Measurements from ENCODE around the gene SLAMF6.

Gene SLAMF6

DNA sequence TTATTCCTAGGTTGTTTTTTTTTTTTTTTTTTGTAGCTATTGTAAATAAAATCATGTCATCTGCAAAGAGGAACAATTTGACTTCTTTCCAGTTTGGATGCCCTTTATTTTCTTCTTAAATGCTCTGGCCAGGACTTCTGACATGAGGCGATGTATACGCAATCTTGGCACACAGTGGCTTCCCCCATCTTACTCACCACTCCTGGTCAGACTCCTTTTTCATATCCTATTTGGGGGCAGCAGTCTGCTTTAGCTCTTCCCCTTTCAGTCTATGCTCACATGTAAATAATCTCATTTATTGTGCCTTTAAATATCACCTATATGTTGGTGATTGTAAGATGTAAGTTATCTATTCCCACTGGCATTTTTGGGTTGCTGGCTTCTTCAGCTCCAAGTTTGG, 56.1 kb downstream of the SLAMF6 start:
- DNase-seq = no peak

DNA sequence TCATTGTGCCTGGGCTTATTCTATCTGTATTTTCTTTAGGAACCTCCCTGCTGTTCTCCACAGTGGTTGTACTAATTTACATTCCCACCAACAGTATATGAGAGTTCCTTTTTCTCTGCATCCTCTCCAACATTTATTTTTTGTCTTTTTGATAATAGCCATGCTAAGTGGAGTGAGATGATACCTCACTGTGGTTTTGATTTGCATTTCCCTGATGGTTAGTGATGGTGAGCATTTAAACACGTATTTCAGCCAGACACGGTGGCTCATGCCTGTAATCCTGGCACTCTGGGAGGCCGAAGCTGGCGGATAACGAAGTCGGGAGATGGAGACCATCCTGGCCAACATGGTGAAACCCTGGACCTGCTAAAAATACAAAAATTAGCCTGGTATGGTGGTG, 57.9 kb downstream of the SLAMF6 start:
- peak; percentile 10 for DNase-seq

DNA sequence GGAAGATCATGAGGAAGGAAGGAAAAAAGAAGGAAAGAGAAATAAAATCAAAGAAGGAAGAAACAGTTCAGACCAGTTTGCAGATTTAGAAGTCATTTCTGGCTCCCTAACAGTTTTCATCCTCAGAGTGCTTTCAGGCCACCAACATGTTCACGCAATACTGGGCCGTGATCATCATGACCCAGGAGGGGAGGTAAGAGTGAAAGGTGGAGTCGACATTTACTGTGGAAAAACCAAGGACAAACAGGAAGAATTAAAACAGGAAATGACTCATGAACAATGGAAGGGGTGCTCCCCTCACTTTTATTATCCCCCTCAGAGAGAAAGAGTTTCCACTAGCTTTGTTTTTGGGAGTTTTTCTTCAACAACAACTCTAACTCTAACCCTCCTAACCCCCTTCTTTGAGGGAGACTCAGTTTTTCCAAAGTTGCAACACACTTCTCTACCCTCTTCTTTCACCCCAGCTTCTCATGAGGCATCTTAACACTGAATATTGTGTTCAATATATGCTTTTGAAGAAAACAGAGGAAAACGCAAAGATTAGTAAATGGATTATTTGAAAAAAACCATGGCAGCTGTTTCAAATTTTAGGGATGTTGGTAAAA, 62.3 kb downstream of the SLAMF6 start:
- no peak for DNase-seq

DNA sequence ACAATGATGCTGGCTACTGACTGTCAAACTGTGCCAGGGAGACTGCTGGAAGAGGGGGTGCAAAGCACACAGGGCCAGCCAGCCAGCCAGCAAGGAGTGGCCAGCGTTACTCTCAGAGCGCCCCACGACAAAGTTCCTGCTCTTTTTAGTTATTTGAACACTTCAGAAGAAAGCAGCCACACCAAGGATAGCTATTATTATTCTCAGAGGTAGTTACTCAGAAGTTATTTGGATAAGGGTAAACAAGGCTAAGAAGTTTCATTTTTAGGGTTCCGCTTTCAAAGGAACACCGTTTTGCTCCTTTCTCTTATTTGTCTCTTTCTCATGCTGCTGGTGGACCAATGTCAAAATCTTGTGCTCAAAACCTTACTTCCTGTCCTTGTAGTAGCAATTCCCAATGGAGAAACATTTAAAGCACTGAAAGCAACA, 62.8 kb downstream of the SLAMF6 start:
- no peak for DNase-seq

DNA sequence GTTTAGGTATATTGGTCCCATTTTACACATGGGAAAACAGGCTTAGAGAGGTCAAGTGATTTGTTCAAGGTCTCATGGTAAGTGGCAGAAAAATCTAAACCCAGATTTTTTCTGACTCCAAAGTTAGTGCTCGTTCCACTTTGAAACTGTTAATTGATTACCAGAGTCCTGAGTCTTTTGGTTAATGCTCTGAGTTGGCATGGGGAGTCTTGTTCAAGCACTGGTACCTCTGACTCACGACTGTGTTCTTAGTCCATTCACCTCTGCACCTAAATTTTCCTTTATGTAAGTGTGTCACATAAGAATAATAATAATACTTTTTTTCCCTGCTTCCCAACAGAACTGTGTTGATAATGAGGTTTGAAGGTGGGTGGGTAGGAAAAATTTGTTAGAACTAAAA, 63.4 kb downstream of the SLAMF6 start:
- no peak for DNase-seq

DNA sequence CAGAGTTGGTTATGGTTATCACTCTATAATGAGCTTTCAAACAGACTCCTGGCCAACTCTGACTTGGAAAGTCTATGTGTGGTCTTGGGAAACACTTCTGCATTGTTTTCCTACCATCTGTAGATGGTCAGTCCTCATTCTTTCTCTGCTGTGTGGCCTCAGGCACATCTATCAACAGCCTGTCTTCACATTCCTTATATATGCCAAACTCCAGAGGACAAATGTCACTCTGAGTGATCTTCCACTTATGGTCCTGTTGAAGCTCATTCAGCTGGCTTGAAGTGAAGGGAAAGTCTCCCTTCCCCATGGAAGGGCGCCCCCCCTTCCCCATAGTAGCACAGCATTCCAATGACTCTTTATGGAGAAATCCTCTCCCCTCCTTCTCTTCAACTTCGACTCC, 64.0 kb downstream of the SLAMF6 start:
- peak; percentile 60 for DNase-seq

DNA sequence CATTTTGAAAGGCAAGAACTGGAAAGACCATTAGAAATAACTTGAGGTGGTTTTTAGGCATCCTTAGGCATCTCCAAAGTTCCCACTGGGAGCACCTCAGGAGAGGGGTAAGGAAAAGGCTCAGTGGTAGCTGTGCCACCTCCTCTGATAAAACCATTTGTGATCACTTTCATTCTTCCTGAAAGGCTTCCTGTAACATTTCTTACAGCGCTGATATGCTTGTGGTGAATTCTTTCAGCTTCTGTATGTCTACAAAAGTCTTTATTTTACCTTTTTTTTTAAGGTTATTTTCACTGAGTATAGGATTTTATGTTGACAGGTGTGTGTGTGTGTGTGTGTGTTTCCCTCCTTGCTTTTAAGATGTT, 67.9 kb downstream of the SLAMF6 start:
- no peak for DNase-seq

DNA sequence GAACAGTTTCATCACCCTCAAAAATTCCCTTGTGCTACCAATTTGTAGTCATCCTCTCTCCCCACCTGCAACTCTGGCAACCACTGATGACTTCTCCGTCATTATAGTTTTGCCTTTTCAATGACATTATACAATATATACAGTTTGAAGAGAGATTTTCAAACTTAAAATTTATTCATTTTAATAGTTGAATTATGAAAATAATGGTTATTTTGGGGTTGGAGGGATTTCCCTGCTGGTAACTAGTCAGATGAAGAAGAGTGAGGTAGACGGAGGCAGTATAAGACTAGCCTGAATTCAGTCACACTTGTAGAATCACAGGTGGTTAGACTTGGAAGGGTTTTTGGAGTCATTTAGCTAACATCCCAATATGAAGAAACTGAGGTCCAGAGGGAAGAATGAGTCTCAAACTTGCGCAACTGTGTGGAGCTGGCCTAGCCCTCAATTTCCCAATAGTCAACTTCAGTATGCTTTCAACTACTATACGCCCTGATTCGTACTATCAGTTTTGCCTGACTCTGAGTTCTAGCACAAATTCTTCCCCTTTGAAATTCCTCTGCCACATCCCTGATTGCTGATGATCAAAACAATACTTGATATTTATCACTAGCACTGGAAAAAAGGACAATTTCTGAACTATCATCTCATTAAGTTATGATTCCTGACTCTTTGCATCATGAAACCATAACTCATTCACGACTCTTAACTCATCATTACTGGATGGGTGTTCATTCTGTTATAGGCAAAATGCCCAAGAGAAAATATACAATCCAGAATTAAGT, 68.5 kb downstream of the SLAMF6 start:
- no peak for DNase-seq

DNA sequence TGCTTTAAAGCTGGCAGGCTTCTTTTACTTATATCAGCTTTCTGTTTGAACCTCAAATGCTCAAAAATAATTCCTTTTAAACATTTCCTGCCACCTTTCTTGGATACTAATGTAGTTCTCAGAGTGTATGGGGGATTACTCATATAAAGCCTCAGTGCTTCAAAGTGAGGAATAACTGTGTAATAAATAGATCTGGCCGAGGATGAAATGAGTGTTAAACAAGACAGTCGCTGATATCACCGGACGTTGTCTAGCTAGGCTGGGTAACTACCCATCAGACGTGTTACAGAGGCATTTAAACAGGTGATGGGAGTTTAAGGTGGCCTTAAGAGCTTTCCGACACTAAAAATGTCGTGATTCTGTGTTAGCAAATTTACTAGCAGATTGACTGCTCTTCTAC, 69.6 kb downstream of the SLAMF6 start:
- no peak for DNase-seq

DNA sequence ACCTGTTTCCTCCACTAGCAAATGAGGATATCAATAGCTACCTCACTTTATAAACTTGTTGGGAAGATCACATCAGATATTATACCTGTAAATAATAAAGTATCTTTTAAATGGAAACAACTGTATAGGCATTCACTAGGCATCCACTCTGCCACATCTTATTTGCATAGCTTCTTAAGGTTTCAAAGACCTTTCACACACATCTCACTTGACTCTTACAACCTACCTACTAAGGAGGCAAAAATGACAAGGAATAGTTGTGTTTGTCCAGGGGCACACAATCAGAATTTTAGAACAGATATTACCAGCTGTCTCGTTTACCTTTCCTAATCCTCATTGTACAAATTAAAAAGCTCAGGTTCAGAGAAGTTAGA, 71.2 kb downstream of the SLAMF6 start:
- no peak for DNase-seq

DNA sequence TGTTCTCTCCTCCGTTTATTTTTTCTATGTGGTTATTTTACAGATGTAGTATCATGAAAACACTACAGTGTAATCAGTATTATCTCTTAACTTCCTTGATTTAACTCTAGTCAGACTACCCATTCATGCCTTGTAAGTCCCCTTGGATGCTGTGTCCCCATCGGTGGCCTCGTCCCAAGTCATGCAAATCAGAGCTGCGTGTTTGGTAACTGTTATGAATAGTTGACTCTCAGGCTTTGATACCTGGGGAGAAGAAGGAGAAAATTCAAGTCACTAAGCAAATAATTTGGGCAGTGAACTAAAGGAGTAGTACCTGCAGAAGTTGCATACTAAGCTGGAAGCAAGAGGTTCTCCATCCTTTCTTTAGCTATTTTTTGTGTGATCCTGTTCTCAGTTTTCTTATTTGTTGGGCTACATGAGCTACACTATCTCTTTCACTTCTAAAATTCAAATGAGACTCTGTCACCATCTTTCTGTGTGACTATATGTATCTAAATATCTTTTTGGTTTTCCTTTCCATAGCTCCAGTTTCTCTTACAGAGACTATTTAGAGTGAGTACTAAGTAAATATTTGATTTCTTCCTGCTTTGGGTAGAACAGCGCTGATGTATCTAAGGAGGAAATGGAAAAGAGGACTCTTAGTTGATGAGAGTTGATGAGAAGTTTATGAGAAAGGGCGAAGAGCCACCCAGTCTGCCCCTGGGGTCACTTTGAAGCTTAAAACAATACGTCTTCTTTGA, 71.8 kb downstream of the SLAMF6 start:
- no peak for DNase-seq

DNA sequence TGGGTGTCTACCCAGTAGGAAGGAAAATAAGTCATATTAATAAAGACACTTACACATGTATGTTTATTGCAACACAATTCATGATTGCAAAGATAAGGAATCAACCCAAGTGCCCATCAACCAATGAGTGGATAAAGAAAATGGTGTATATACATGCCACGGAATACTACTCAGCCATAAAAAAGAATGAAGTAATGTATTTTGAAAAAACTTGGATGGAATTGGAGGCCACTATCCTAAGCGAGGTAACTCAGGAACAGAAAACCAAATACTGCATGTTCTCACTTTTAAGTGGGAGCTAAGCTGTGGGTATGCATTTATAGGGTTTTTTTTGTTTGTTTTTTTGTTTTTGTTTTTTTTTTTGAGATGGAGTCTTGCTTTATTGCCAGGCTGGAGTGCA, 73.6 kb downstream of the SLAMF6 start:
- DNase-seq = no peak

DNA sequence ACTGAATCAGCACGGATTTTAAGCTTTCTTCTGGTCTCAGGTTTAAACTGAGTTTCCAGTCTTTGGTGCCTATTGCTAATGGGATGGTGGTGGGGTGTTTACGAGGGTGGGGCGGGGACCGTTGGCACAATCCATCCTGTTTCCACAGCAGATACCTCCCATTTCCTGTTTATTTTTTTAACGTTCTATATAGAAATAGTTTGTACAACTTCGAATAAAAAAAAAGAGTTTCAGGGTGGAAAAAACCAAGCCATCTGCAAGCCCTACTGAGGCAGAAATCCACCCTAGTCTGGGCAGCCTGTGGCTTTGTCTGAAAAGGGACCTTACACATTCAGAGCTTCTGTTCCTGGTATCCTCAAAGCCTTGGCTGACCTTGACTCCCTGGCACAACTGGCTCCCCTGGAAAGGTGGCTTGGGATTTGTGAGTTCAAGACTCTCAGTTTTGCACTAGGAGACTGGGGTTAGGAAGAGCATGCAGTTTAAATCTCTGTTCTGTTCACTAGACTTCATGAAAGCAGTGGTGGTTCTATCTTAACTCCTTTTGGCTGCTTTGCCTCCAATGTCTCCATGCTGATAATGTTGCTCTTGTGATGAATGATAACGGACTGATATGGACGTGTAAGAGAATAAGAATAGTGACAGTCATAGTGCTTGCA, 76.0 kb downstream of the SLAMF6 start:
- no peak for DNase-seq

DNA sequence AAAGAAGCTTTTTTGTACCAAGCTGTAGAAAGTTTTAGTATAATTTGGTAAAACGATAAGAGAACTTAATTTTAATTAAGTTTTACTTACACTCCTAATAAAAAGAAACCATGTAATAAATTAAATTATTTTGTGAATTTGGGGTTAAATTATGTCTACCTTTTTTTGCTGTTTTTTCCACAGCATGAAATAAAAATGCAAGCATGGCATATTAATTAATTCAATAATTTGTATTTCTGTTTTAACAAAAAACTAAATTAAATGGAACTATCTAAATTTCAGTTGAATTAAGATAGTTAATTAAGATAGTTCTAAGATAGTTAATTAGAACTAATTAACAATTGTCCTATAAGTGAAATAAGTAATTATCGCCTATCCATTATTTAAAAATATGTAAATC, 83.3 kb downstream of the SLAMF6 start:
- no peak for DNase-seq

DNA sequence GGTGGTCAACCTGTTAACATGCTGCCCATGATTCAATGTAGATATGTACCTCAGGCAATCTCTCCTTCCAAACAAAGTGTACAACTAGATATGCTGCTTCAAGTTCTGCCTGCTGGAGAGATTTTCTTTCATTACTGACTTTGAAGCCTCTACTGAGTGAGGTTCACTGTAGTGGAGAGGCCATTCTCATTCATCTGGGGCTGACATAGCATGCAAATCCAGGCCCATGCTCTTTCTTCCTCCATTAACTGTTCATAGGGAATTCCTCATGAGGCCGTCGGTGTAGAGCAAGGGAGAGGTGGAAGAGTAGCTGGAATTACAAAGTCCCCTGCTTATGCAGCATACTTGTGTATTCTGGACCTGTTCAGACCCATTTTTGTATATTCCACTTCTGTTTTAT, 84.1 kb downstream of the SLAMF6 start:
- DNase-seq = no peak

DNA sequence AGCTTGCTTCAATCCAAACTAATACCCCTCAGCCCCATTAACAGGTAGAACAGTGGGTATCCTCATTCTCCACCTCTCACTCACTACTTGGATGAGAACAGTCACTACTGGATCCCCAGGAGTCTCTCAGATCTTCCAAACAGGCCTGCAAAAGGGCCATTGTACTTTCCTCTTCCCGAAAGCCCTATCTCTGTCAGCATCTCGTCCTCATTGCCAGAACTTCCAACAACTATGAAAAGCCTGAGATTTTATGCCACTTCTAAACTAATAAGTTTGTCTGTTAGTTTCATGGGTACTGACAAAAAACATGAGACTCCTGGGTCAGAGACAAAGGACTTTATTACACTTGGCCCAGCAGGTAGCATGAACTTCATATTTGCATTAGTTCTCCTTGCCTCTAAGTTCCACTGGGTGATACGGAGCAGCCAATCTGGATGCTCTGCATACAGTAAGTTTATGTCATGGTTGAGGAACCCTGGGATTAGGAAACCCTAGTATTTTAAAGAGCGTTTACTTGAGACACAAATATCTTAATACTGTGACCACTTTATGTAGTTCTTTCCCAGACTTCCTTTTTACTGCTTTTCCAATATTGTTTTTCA, 84.6 kb downstream of the SLAMF6 start:
- DNase-seq = no peak

DNA sequence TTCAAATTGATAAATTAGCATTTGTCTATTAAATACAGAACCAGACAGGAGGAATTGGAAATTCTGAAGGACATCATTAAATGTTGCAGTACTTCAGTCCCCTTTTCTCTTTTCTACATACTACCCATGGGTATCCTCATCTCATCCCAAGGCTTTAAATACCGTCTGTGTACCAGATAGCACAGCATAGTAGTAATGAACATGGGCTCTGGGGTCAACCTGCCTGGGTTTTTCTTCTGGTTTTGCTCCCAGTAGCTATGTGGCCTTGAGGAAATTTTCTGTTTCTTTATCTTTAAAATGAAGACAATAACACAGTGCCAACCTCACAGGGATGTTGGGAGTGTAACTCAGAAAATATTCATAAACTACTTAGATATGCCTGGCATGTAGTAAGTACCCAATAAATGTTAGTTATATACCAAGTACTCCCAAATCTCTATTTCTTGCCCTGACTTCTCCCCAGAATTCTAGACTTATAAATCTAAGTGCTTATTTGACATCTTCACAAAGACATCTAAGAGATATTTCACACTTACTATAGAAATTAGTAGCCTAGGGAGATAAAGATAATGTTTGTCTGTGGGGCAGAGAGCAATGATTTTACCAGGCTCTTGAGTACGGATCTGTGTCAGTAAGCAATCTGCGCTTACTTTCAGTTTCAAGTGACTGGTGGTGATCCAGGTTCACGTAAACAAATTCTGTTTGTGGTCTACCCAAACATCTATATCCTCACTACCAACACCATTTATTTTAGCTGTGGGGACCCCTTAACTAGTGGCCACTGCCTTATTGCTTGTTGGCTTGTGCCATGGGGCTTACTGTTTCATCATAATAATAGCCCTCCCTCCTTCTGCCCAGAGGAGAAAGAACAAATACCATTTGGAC, 85.4 kb downstream of the SLAMF6 start:
- no peak for DNase-seq

DNA sequence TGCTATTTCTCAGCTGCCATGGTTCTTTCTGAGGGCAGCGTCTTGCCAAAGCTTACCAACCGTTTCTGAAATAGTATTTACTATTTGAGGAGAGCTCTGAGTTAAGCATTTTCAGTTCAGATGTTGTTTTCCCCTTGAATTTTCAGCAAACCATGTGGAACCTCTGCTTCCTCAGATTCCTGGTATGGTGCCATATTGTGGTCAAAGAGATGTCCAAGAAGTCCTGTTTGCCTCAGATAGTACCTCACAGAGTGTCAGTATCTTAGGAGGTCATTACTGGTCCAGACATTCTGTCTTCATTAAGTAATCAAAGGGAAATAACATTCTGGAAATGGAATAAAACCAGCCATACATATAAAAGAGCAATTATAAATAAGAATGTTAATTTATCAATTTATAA, 86.1 kb downstream of the SLAMF6 start:
- no peak for DNase-seq
